ENCODE data around the gene IL17RC. TPM values are rescaled to one million over a fixed set of nuclear protein-coding genes. Genes with fewer than 3 reads are reported as not detected.
A peak's percentile ranks its signal among the peaks of the same experiment; 100 is the strongest.

IL17RC gene
- total and polyA plus RNA-seq, 2 of the 4 experiments (the other 2 are of a cell fraction): 20.8 to 28.3 TPM

DNA sequence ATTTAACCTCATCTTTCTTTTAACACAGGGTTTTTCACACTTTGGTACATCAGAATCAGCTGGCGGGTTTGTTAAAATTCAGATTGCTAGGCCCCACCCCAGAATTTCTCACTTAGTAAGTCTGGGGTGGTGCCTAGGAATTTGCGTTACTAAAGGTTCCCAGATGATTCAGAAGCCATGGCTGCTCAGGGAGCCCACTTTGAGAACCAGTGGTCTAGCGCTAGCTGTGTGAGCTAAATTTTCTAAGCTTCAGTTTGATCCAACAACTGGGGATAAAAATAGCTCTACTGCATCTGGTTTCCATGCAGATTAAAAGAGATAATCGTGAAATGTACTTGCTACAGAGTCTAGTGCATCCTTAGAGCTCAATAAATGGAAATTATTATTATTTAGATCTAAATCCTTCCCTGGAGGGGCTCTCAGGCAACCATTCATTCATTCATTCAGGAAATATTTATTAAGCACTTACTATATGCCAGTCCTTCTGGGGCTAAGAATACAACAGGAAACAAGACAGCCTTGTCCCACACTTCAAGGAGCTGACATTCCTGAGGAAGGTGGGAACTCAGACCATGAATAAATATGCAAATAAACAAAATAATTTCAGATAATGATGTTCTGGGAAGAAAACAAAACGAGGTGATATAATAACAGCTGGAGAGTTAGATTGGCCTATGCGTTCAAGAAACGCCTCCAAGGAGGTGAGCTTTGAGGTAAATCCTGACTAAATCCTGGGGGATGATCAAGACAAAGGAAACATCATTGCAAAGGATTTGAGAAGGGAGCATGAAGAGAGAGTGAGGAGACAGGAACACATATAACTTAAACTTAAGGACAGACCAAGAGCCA lies 33.0 kb upstream of the IL17RC start:
- WGBS, 2 experiments (ENCODE audit: extremely low coverage in 2 of 2, insufficient read length in 1 of 2): 100% methylated on average over 1 of the region's 7 CpGs; no CpG with 5 or more reads in 1 of the 2 experiments
- no peak overlapping the region for H3K27ac ChIP-seq (ENCODE audit: insufficient read depth, low read length)
- CTCF ChIA-PET: interaction anchor here (0.7 to 1.2 kb wide), 3 partner anchors 13 to 62 kb away, joined by 3 to 4 read pairs (median 4); no protein-coding TSS in a partner anchor

More for the DNA sequence above, 33.0 kb upstream of the IL17RC start:
- Histone ChIP-seq H4K8ac (ENCODE audit: low read depth in 2 of 2, low read length in 2 of 2) (peak overlapping the region in 1 of 2 experiments; percentile 81; a peak in 2 of 4 replicates), H3K4me3 (ENCODE audit: insufficient read depth, low read depth, low read length) (no peak overlapping the region), H2BK15ac (ENCODE audit: low read depth, low read length) (peak overlapping the region; percentile 13; the same call in 1 of the 3 replicates), H3K56ac (ENCODE audit: extremely low read depth, insufficient read depth, low read length) (no peak overlapping the region), H4K91ac (ENCODE audit: insufficient read depth, low read depth, low read length) (peak overlapping the region; percentile 62; the same call in 1 of the 2 replicates), H2AFZ (replicated peaks; ENCODE audit: low read length, poor library complexity) (peak overlapping the region; percentile 58), H3K79me1 (ENCODE audit: low read depth in 1 of 2, low read length in 2 of 2) (no peaks in the 10 kb centered on the region), H4K20me1 (ENCODE audit: insufficient read depth, low read length) (no peaks in the 10 kb centered on the region), H3K4me1 (ENCODE audit: control insufficient read depth, insufficient read depth, low read length) (peaks cover 6% of the 10 kb centered on the region), H2AK9ac (replicated peaks; ENCODE audit: low read depth, low read length, poor library complexity) (no peak overlapping the region), H3K4me2 (ENCODE audit: low read depth, low read length) (peak overlapping the region; percentile 48; the same call in 1 of the 2 replicates), H2BK120ac (ENCODE audit: low read depth, low read length) (peak overlapping the region; percentile 80), H4K5ac (ENCODE audit: low read depth, low read length) (peak overlapping the region; percentile 42; the same call in 1 of the 2 replicates), H3K9ac (ENCODE audit: low read depth, low read length) (no peak overlapping the region), H3K18ac (ENCODE audit: low read depth, low read length) (peak overlapping the region; percentile 38; the same call in 1 of the 2 replicates), H3K9me3 (ENCODE audit: control insufficient read depth, insufficient read depth, low read length) (no peaks in the 10 kb centered on the region), H2BK20ac (ENCODE audit: low read depth, low read length) (peak overlapping the region; percentile 42), H3K23ac (ENCODE audit: low read depth, low read length) (no peak overlapping the region), H3K36me3 (ENCODE audit: control insufficient read depth, insufficient read depth, low read length) (no peaks in the 10 kb centered on the region), H2AK5ac (ENCODE audit: low read depth, low read length) (peak overlapping the region; percentile 16; the same call in 1 of the 2 replicates), H2BK5ac (ENCODE audit: low read depth, low read length, poor library complexity, severe bottlenecking) (peak overlapping the region; percentile 33), H3K4ac (ENCODE audit: low read depth, low read length) (peak overlapping the region; percentile 30; the same call in 1 of the 2 replicates), H3K9me1 (ENCODE audit: insufficient read depth, low read length) (no peaks in the 10 kb centered on the region), H3K14ac (replicated peaks; ENCODE audit: low read depth, low read length) (no peak overlapping the region; the same call in 1 of the 2 replicates), H3K27me3 (ENCODE audit: control insufficient read depth, insufficient read depth, low read length) (no peaks in the 10 kb centered on the region)
- intact Hi-C loops (cut with micrococcal nuclease): no loop called here
- dilution Hi-C loops (cut with HindIII; ENCODE audit: low sequenced_read_pairs, unreplicated experiment): no loop called here
- ATAC-seq (ENCODE audit: low read depth) (0 out of 2 replicates have a peak, but pooled peaks have one; percentile 22), DNase-seq (peak; percentile 27)
- TF ChIP-seq MXI1 (IDR thresholded peaks at IDR 0.05; ENCODE audit: borderline replicate concordance, low read depth, low read length): no peak
- TF ChIP-seq, protein P1, sequence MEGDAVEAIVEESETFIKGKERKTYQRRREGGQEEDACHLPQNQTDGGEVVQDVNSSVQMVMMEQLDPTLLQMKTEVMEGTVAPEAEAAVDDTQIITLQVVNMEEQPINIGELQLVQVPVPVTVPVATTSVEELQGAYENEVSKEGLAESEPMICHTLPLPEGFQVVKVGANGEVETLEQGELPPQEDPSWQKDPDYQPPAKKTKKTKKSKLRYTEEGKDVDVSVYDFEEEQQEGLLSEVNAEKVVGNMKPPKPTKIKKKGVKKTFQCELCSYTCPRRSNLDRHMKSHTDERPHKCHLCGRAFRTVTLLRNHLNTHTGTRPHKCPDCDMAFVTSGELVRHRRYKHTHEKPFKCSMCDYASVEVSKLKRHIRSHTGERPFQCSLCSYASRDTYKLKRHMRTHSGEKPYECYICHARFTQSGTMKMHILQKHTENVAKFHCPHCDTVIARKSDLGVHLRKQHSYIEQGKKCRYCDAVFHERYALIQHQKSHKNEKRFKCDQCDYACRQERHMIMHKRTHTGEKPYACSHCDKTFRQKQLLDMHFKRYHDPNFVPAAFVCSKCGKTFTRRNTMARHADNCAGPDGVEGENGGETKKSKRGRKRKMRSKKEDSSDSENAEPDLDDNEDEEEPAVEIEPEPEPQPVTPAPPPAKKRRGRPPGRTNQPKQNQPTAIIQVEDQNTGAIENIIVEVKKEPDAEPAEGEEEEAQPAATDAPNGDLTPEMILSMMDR (conservative IDR thresholded peaks at IDR 0.05; ENCODE audit: low read depth, low read length): no peak
- no peak for TF ChIP-seq MAZ (IDR thresholded peaks at IDR 0.05; ENCODE audit: borderline replicate concordance, low read depth, low read length)
- TF ChIP-seq MAFK (IDR thresholded peaks at IDR 0.05; ENCODE audit: low read depth, low read length): no peak
- TF ChIP-seq CHD1 (IDR thresholded peaks at IDR 0.05; ENCODE audit: low read depth, low read length): no peak
- no peak for TF ChIP-seq FOS (IDR thresholded peaks at IDR 0.05; ENCODE audit: low read depth, low read length)
- TF ChIP-seq BHLHE40 (IDR thresholded peaks at IDR 0.05; ENCODE audit: low read depth, low read length): no peak
- TF ChIP-seq, protein P2, sequence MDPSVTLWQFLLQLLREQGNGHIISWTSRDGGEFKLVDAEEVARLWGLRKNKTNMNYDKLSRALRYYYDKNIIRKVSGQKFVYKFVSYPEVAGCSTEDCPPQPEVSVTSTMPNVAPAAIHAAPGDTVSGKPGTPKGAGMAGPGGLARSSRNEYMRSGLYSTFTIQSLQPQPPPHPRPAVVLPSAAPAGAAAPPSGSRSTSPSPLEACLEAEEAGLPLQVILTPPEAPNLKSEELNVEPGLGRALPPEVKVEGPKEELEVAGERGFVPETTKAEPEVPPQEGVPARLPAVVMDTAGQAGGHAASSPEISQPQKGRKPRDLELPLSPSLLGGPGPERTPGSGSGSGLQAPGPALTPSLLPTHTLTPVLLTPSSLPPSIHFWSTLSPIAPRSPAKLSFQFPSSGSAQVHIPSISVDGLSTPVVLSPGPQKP (IDR thresholded peaks at IDR 0.05; ENCODE audit: borderline replicate concordance, low read depth, low read length): no peak
- no peak for TF ChIP-seq RAD21 (IDR thresholded peaks at IDR 0.05; ENCODE audit: low read length)
- no peak for TF ChIP-seq RCOR1 (IDR thresholded peaks at IDR 0.05; ENCODE audit: insufficient replicate concordance, low read length)
- in situ Hi-C loops (cut with MboI; ENCODE audit: low sequenced_read_pairs): no loop called here
- POLR2A ChIA-PET (ENCODE audit: unreplicated experiment): interaction anchor here (1.0 kb wide), 1 partner anchor 10 kb away, joined by 3 read pairs; no protein-coding TSS in a partner anchor
- no TSS peak for BruUV-seq (replicated peaks)
